ENCODE measurements around the gene TRPV3. TPM values are rescaled to one million over a fixed set of nuclear protein-coding genes. Genes with fewer than 3 reads are reported as not detected.

Gene TRPV3
- total RNA-seq, 1 experiment from 2014 or later, result not detected

GRCh38 chr17:3546521-3546920, 11.1 kb downstream of the TRPV3 start:
- no peak for DNase-seq (ENCODE audit: low spot score)

GRCh38 chr17:3545151-3545550, 12.5 kb downstream of the TRPV3 start:
- DNase-seq (ENCODE audit: low spot score), result no peak

- no peak for DNase-seq (ENCODE audit: low spot score)
These were observed 13.2 kb downstream of the TRPV3 start for GRCh38 chr17:3544365-3544764.

GRCh38 chr17:3543453-3543852, 14.2 kb downstream of the TRPV3 start:
- no peak for DNase-seq (ENCODE audit: low spot score)

- DNase-seq (ENCODE audit: low spot score), result no peak
These were observed 15.1 kb downstream of the TRPV3 start for GRCh38 chr17:3542410-3543088.

GRCh38 chr17:3539881-3540540, 17.6 kb downstream of the TRPV3 start:
- DNase-seq (ENCODE audit: low spot score), result no peak

- peak; percentile 16 for DNase-seq (ENCODE audit: low spot score)
These were observed 20.9 kb downstream of the TRPV3 start for GRCh38 chr17:3536716-3537115.

- no peak for DNase-seq (ENCODE audit: low spot score)
These were observed 22.2 kb downstream of the TRPV3 start for GRCh38 chr17:3535253-3535995.

- no peak for DNase-seq (ENCODE audit: low spot score)
These were observed 22.7 kb downstream of the TRPV3 start for GRCh38 chr17:3534881-3535252.

- no peak for DNase-seq (ENCODE audit: low spot score)
These were observed 23.9 kb downstream of the TRPV3 start for GRCh38 chr17:3533752-3534151.

- no peak for DNase-seq (ENCODE audit: low spot score)
These were observed 24.8 kb downstream of the TRPV3 start for GRCh38 chr17:3532859-3533142.

- DNase-seq (ENCODE audit: low spot score), result no peak
These were observed 25.3 kb downstream of the TRPV3 start for GRCh38 chr17:3532106-3532858.

- no peak for DNase-seq (ENCODE audit: low spot score)
These were observed 26.1 kb downstream of the TRPV3 start for GRCh38 chr17:3531266-3532101.

GRCh38 chr17:3529817-3530741, 27.5 kb downstream of the TRPV3 start:
- DNase-seq (ENCODE audit: low spot score), result no peak

GRCh38 chr17:3528880-3529511, 28.6 kb downstream of the TRPV3 start:
- DNase-seq (ENCODE audit: low spot score), result no peak

- DNase-seq (ENCODE audit: low spot score), result no peak
These were observed 29.2 kb downstream of the TRPV3 start for GRCh38 chr17:3528403-3528851.

GRCh38 chr17:3527896-3528295, 29.7 kb downstream of the TRPV3 start:
- no peak for DNase-seq (ENCODE audit: low spot score)

GRCh38 chr17:3527468-3527867, 30.1 kb downstream of the TRPV3 start:
- DNase-seq (ENCODE audit: low spot score), result no peak

GRCh38 chr17:3526971-3527370, 30.6 kb downstream of the TRPV3 start:
- DNase-seq (ENCODE audit: low spot score), result no peak

- no peak for DNase-seq (ENCODE audit: low spot score)
These were observed 31.1 kb downstream of the TRPV3 start for GRCh38 chr17:3526491-3526890.

All from H4 (cell line).